Activated naive CD8-positive, alpha-beta T cell treated with anti-CD3 and anti-CD28 coated beads for 36 hours (primary cell): ENCODE data around the gene CLEC18B. TPM values are rescaled to one million over a fixed set of nuclear protein-coding genes. Genes with fewer than 3 reads are reported as not detected.
A peak's percentile ranks its signal among the peaks of the same experiment; 100 is the strongest.
"Not testable (repeated sequence)": the region's sequence is repeated elsewhere in the genome, so short reads cannot be mapped to it uniquely, and the experiment has no call there.

Source experiments
- DNase-seq: peaks from one replicate; pipeline ENCODE4 v3.0.0; 2021
- H3K27ac Mint-ChIP-seq: one replicate; pipeline ENCODE4 v1.8.0; 2022; ENCODE audit warnings: mild to moderate bottlenecking, moderate library complexity, mixed read lengths
- H3K27me3 Mint-ChIP-seq: one replicate; pipeline ENCODE4 v1.8.0; 2022; ENCODE audit warnings: mild to moderate bottlenecking, mixed read lengths
- H3K36me3 Mint-ChIP-seq: one replicate; pipeline ENCODE4 v1.8.0; 2021; ENCODE audit warnings: mild to moderate bottlenecking, mixed read lengths
- H3K4me1 Mint-ChIP-seq: one replicate; pipeline ENCODE4 v1.8.0; 2021; ENCODE audit warnings: mixed read lengths
- H3K4me3 Mint-ChIP-seq: one replicate; pipeline ENCODE4 v1.8.0; 2022; ENCODE audit warnings: mild to moderate bottlenecking, moderate library complexity, mixed read lengths
- H3K9me3 Mint-ChIP-seq: one replicate; pipeline ENCODE4 v1.8.0; 2022; ENCODE audit warnings: mixed read lengths
- total RNA-seq, 2 experiments: library from RNA; stranded (reverse); gene quantifications; one replicate each; pipeline ENCODE4 v1.2.3, GENCODE V29; 2021

The CLEC18B gene
- total RNA-seq, 2 experiments from 2014 or later = 0.36 to 0.39 TPM

GRCh38 chr16:74450967-74451760, 29.9 kb upstream of the CLEC18B start:
- Mint-ChIP-seq H3K36me3 (peaks cover 8% of the 10 kb centered on the region), H3K4me3 (no peak overlapping the region), H3K9me3 (no peaks in the 10 kb centered on the region), H3K27me3 (no peaks in the 10 kb centered on the region), H3K4me1 (no peaks in the 10 kb centered on the region), H3K27ac (no peak overlapping the region)
- DNase-seq = no peak

- Mint-ChIP-seq H3K36me3 (peaks cover 8% of the 10 kb centered on the region), H3K4me3 (no peak overlapping the region), H3K27me3 (no peaks in the 10 kb centered on the region), H3K27ac (no peak overlapping the region), H3K9me3 (no peaks in the 10 kb centered on the region), H3K4me1 (no peaks in the 10 kb centered on the region)
- no peak for DNase-seq
These were observed 29.0 kb upstream of the CLEC18B start for GRCh38 chr16:74450236-74450635.

- no peak overlapping the region for H3K4me3 Mint-ChIP-seq
- peak overlapping the region; percentile 18 for H3K27ac Mint-ChIP-seq
- peaks cover 5% of the 10 kb centered on the region for H3K36me3 Mint-ChIP-seq
- no peak for DNase-seq
- no peaks in the 10 kb centered on the region for H3K4me1 Mint-ChIP-seq
- H3K27me3 Mint-ChIP-seq = no peaks in the 10 kb centered on the region
- no peaks in the 10 kb centered on the region for H3K9me3 Mint-ChIP-seq
These were observed 28.2 kb upstream of the CLEC18B start for GRCh38 chr16:74449470-74449869.

DNA sequence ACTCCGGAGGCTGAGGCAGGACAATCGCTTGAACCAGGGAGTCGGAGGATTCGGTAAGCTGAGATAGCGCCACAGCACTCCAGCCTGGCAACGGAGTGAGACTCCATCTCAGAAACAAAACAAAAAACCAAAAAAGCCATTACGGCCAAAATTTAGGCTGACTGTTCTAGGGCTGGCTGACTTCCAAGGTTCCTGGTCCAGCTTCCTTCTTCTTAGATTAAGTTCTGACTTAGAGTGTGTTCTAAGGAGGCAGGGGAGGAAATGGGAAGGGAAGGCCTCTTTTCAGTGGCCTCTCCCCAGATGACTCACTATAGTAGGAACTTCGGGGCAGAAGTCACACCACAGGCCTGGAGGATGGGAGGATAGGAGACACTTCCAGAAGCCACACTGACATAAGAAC, 27.7 kb upstream of the CLEC18B start:
- no peaks in the 10 kb centered on the region for H3K27me3 Mint-ChIP-seq
- DNase-seq = no peak
- no peak overlapping the region for H3K4me3 Mint-ChIP-seq
- peaks cover 5% of the 10 kb centered on the region for H3K36me3 Mint-ChIP-seq
- H3K27ac Mint-ChIP-seq = peak overlapping the region; percentile 11
- no peaks in the 10 kb centered on the region for H3K4me1 Mint-ChIP-seq
- H3K9me3 Mint-ChIP-seq = no peaks in the 10 kb centered on the region

GRCh38 chr16:74447578-74447977, 26.3 kb upstream of the CLEC18B start:
- Mint-ChIP-seq H3K4me1 (no peaks in the 10 kb centered on the region), H3K9me3 (peaks cover 3% of the 10 kb centered on the region), H3K4me3 (no peak overlapping the region), H3K36me3 (peaks cover 7% of the 10 kb centered on the region), H3K27ac (peak overlapping the region; percentile 34), H3K27me3 (no peaks in the 10 kb centered on the region)
- no peak for DNase-seq

- H3K27me3 Mint-ChIP-seq = no peaks in the 10 kb centered on the region
- no peak overlapping the region for H3K27ac Mint-ChIP-seq
- H3K4me1 Mint-ChIP-seq = no peaks in the 10 kb centered on the region
- peaks cover 3% of the 10 kb centered on the region for H3K9me3 Mint-ChIP-seq
- H3K4me3 Mint-ChIP-seq = no peak overlapping the region
- no peak for DNase-seq
- peaks cover 6% of the 10 kb centered on the region for H3K36me3 Mint-ChIP-seq
These were observed 25.6 kb upstream of the CLEC18B start for GRCh38 chr16:74446866-74447265.

DNA sequence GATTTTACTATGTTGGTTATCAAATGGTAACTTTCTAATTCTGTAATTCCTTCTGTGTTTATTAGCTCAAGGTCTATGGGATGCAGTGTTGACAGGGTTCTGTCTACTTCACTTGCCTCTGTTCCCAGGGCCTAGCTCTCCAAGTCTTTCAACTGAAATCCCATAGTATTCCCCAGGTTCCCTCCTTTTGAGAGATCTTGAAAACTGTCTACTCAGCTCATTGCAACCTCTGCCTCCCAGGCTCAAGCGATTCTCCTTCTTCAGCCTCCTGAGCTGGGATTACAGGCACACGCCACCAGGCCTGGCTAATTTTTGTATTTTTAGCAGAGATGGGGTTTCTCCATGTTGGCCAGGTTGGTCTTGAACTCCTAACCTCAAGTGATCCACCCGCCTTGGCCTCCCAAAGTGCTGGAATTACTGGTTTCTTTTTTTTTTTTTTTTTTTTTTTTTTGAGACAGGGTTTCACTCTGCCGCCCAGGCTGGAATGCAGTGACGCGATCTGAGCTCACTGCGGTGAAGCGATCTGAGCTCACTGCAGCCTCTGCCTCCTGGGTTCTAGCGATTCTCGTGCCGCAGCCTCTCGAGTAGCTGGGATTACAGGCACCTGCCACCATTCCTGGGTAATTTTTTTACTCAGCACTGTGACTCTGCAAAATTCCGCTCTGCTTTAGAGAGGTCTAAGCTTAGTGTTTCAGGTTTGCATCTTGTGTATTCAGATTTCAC, 22.5 kb upstream of the CLEC18B start:
- H3K27ac Mint-ChIP-seq, H3K9me3 Mint-ChIP-seq, H3K4me3 Mint-ChIP-seq, DNase-seq, H3K27me3 Mint-ChIP-seq, H3K4me1 Mint-ChIP-seq: not testable (repeated sequence)
- peaks cover 15% of the 10 kb centered on the region for H3K36me3 Mint-ChIP-seq

DNA sequence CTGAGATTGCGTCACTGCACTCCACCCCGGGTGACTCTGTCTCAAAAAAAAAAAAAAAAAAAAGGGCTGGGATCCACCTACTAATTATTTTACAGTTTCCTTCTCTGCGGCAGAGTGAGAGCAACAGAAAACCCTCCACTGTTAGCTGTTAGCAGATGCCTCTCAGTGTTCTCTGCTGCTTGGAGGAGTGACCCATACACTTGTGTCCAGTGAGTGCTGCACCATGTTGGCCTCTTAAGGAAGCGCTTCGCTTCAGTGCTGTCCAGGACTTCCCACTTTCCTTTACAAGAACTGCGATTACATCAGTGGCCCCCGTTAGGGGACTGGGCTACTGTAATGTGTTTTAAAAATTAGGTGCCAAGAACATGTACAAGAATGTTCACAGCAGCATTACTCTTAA, 18.4 kb upstream of the CLEC18B start:
- peaks cover 9% of the 10 kb centered on the region for H3K9me3 Mint-ChIP-seq
- H3K4me1 Mint-ChIP-seq = peaks cover 12% of the 10 kb centered on the region
- H3K27me3 Mint-ChIP-seq = no peaks in the 10 kb centered on the region
- H3K36me3 Mint-ChIP-seq = peaks cover 23% of the 10 kb centered on the region
- H3K4me3 Mint-ChIP-seq = no peak overlapping the region
- no peak for DNase-seq
- no peak overlapping the region for H3K27ac Mint-ChIP-seq

DNA sequence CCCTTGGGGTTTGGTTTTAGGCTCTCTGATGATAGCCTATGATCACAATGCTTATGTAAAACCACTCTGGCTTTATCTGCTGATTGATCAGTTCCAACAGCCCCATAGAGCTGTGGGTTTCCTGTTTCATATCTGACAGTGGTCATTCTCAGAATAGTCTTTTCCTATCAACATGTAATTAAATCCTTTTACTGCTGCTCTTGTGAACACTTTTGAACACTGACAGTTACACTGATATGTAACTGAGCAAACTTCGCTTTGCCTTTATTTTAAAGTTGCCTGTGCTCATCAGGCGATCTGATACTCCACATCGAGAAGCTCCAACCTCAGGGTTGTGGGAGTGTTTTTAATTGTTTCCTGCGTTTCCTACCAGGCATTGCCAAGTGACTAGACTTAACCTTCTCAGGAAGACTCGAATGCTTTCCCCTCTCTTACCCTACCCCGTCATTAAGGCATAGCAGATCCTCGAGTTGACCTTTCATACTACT, 17.3 kb upstream of the CLEC18B start:
- no peak for DNase-seq
- H3K4me3 Mint-ChIP-seq = no peak overlapping the region
- peaks cover 23% of the 10 kb centered on the region for H3K36me3 Mint-ChIP-seq
- peaks cover 9% of the 10 kb centered on the region for H3K9me3 Mint-ChIP-seq
- peak overlapping the region; percentile 22 for H3K27ac Mint-ChIP-seq
- H3K4me1 Mint-ChIP-seq = peaks cover 12% of the 10 kb centered on the region
- H3K27me3 Mint-ChIP-seq = no peaks in the 10 kb centered on the region

DNA sequence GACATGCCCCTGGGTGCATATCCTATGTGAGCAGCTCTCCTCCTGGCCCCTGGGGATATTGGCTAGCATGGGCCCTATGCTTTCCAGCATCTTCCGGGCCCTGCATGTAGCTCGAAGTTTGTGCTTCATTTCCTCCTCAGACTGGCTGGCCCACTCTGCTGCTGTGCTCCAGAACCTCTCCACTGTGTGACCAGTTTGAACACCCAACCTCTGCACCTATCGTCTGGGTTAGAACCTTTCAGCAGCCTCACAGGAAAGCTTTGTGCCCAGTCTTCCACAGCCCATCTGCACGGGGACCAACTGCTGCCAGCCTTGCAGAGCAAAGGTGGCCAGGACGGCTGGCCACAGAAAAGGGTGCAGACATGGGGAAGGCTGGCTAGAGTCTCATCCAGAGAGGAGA, 10.2 kb upstream of the CLEC18B start:
- no peak overlapping the region for H3K4me3 Mint-ChIP-seq
- H3K27me3 Mint-ChIP-seq = no peaks in the 10 kb centered on the region
- peaks cover 3% of the 10 kb centered on the region for H3K36me3 Mint-ChIP-seq
- H3K27ac Mint-ChIP-seq = no peak overlapping the region
- peaks cover 6% of the 10 kb centered on the region for H3K9me3 Mint-ChIP-seq
- no peak for DNase-seq
- H3K4me1 Mint-ChIP-seq = no peaks in the 10 kb centered on the region

DNA sequence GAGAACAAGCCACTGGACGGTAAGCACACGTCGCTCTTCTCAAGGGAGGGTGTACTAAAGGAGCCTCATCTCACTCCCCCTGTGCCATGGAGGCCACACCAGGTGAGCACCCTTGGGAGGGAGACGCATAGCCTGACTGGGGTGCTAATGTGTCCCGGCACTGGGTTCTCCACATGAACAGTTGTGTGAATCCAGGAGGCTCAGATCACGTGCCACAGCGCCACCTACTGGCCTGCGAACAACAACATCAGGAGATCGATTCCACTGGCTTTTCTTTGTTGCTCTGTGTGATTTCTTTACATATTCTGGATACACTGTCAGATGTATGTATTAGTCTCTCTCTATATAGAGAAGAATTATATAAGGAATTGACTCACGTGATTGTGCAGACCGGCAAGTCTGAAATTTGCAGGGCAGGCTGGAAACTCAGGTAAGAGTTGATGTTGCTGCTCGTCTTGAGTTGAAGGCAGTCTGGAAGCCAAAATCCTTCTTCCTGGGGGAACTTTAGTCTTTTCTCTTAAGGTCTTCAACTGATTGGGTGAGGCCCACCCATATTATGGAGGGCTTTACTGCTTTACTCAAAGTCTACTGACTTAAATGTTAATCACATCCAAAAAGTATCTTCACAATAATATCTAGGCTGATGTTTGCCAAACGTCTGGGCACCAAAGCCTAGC, 8.9 kb upstream of the CLEC18B start:
- not testable (repeated sequence) for H3K4me1 Mint-ChIP-seq, H3K9me3 Mint-ChIP-seq, H3K36me3 Mint-ChIP-seq, H3K27me3 Mint-ChIP-seq, H3K27ac Mint-ChIP-seq, H3K4me3 Mint-ChIP-seq
- DNase-seq = peak; percentile 26

DNA sequence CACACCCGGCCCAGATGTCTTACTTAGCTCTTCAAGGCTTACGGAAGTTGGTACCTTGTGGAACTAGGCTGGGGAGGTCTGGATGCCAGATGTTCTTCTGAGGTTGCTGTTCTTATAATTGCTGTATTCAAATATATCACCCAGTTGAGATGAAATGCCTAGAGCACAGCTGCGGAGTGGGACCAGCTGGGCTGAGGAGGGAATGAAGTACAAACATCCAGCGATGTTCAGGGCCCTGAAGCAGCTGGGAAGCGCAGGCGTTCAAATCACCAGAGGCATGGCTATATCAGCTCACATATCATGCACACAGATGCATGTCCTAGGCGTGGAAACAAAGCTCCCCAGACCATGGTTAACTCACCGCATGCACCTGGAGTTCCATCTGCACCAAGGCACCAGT, 7.2 kb upstream of the CLEC18B start:
- not testable (repeated sequence) for H3K9me3 Mint-ChIP-seq, H3K4me1 Mint-ChIP-seq, H3K27ac Mint-ChIP-seq, H3K36me3 Mint-ChIP-seq, H3K27me3 Mint-ChIP-seq, H3K4me3 Mint-ChIP-seq, DNase-seq

GRCh38 chr16:74425751-74426150, 4.5 kb upstream of the CLEC18B start:
- not testable (repeated sequence) for H3K4me1 Mint-ChIP-seq, H3K36me3 Mint-ChIP-seq, DNase-seq, H3K9me3 Mint-ChIP-seq, H3K4me3 Mint-ChIP-seq, H3K27ac Mint-ChIP-seq, H3K27me3 Mint-ChIP-seq

GRCh38 chr16:74423721-74424120, 2.4 kb upstream of the CLEC18B start:
- not testable (repeated sequence) for H3K27ac Mint-ChIP-seq, H3K36me3 Mint-ChIP-seq, DNase-seq, H3K4me3 Mint-ChIP-seq, H3K27me3 Mint-ChIP-seq, H3K9me3 Mint-ChIP-seq, H3K4me1 Mint-ChIP-seq

DNA sequence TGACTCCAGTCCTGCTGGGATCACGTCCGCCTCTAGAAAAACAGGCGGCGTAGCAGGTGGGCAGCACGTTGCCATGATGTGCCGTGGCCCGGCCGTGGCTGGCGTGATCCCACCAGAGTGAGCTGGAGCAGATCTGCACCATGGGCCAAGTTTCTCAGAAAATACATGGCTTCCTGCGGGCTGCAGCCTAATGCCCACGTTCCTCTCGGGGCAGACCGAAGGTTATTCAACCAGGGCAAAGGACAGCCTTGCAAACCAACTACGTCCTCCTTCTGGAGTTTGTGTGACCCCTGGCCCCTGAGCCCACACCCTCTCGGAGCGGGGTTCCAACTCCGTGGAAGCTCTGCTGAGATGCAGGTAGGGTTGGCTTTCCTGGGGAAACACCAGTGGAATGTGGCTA, 808 bp upstream of the CLEC18B start:
- H3K9me3 Mint-ChIP-seq, H3K4me3 Mint-ChIP-seq, H3K27ac Mint-ChIP-seq, H3K27me3 Mint-ChIP-seq, H3K36me3 Mint-ChIP-seq, DNase-seq, H3K4me1 Mint-ChIP-seq: not testable (repeated sequence)
